ENCODE data around the gene MED15. TPM values are rescaled to one million over a fixed set of nuclear protein-coding genes. Genes with fewer than 3 reads are reported as not detected.

MED15 gene
- total and polyA plus RNA-seq, 10 of the 15 experiments (the other 5 are each of a cell fraction or from before 2014, with no cell fraction given): 1.4 to 75.2 (median 26.9) TPM

DNA sequence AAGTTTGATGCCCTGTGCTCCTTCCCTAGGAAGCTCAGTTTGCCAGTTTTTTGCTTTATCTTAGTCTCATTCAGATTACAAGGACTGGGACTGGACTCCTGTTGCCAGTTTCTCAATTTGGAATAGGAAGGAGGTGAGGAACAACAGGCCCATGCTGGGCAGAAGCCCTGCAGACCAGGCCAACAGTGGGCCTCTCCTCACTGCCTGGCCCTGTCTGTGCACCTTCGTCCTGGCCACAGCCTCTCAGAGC is 23.7 kb downstream of the MED15 start:
- Histone ChIP-seq H3K4me2 (ENCODE audit: control insufficient read depth, insufficient read depth) (no peak overlapping the region), H3K4me1 (ENCODE audit: control insufficient read depth, insufficient read depth, low read length) (no peaks in the 10 kb centered on the region; the same call in 1 of the 2 replicates), H3K27me3 (replicated peaks in 1 of 2; ENCODE audit: control insufficient read depth in 2 of 2, insufficient read depth in 2 of 2, low read length in 1 of 2) (no peaks in the 10 kb centered on the region), H3K27ac (ENCODE audit: control insufficient read depth, insufficient read depth) (no peak overlapping the region), H3K9ac (ENCODE audit: control insufficient read depth, insufficient read depth, low read length) (no peak overlapping the region), H3K36me3 (ENCODE audit: control insufficient read depth in 2 of 2, insufficient read depth in 2 of 2, low read length in 1 of 2) (peaks cover 19 to 34% of the 10 kb centered on the region in 2 experiments), H4K20me1 (ENCODE audit: control insufficient read depth, insufficient read depth) (peaks cover 7% of the 10 kb centered on the region), H3K9me3 (replicated peaks; ENCODE audit: control insufficient read depth, insufficient read depth, low read length) (no peaks in the 10 kb centered on the region), H3K79me2 (ENCODE audit: control insufficient read depth, insufficient read depth, low read length) (peaks cover 61% of the 10 kb centered on the region), H3K4me3 (no peak overlapping the region), H2AFZ (ENCODE audit: control insufficient read depth, low read depth, low read length) (no peak overlapping the region)
- intact Hi-C loops (cut with micrococcal nuclease; ENCODE audit: unreplicated experiment): no loop called here
- POLR2A ChIA-PET: no interaction called here
- in situ Hi-C loops (cut with MboI): no loop called here
- TF ChIP-seq SMC3 (IDR thresholded peaks at IDR 0.05; ENCODE audit: borderline replicate concordance, low read length): no peak
- TF ChIP-seq PAX8 (IDR thresholded peaks at IDR 0.05): no peak
- TF ChIP-seq NFYA (IDR thresholded peaks at IDR 0.05; ENCODE audit: borderline replicate concordance, low read depth, low read length): no peak
- no peak for TF ChIP-seq TBL1XR1 (IDR thresholded peaks at IDR 0.05; ENCODE audit: low read depth, low read length)
- TF ChIP-seq, protein P1, sequence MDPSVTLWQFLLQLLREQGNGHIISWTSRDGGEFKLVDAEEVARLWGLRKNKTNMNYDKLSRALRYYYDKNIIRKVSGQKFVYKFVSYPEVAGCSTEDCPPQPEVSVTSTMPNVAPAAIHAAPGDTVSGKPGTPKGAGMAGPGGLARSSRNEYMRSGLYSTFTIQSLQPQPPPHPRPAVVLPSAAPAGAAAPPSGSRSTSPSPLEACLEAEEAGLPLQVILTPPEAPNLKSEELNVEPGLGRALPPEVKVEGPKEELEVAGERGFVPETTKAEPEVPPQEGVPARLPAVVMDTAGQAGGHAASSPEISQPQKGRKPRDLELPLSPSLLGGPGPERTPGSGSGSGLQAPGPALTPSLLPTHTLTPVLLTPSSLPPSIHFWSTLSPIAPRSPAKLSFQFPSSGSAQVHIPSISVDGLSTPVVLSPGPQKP (IDR thresholded peaks at IDR 0.05; ENCODE audit: low read depth, low read length): no peak
- no peak for TF ChIP-seq ESRRA (IDR thresholded peaks at IDR 0.05; ENCODE audit: low read length)
- TF ChIP-seq, protein P2, sequence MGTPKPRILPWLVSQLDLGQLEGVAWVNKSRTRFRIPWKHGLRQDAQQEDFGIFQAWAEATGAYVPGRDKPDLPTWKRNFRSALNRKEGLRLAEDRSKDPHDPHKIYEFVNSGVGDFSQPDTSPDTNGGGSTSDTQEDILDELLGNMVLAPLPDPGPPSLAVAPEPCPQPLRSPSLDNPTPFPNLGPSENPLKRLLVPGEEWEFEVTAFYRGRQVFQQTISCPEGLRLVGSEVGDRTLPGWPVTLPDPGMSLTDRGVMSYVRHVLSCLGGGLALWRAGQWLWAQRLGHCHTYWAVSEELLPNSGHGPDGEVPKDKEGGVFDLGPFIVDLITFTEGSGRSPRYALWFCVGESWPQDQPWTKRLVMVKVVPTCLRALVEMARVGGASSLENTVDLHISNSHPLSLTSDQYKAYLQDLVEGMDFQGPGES (IDR thresholded peaks at IDR 0.05): no peak
- FAIRE-seq (no peak), DNase-seq (ENCODE audit: low read depth, low spot score) (no peak), ATAC-seq (no peak)
- WGBS (ENCODE audit: insufficient coverage, insufficient replicate concordance, low lambda C conversion rate, missing lambda C conversion rate): 89% methylated on average over 1 of the region's 1 CpG
- CTCF ChIA-PET: interaction anchor here (1.2 kb wide), 1 partner anchor 41 kb away, joined by 4 read pairs; no protein-coding TSS in a partner anchor
- RAD21 ChIA-PET (ENCODE audit: unreplicated experiment): no interaction called here
- SMC1A ChIA-PET (ENCODE audit: uncharacterized antibody, unreplicated experiment): no interaction called here
- BruUV-seq (replicated peaks): no TSS peak

All from GM12878 (cell line).